C4-2B (cell line): ENCODE measurements around the gene CTNNA3.

Experiments
- CTCF ChIP-seq: fragments of 450-650 bp; conservative IDR thresholded peaks from 2 replicates; pipeline ENCODE4 v1.5.1; 2017; ENCODE audit warnings: mild to moderate bottlenecking
- ZFX ChIP-seq: fragments of 450-650 bp; IDR thresholded peaks from 2 replicates; pipeline ENCODE4 v1.6.1; 2017

DNA sequence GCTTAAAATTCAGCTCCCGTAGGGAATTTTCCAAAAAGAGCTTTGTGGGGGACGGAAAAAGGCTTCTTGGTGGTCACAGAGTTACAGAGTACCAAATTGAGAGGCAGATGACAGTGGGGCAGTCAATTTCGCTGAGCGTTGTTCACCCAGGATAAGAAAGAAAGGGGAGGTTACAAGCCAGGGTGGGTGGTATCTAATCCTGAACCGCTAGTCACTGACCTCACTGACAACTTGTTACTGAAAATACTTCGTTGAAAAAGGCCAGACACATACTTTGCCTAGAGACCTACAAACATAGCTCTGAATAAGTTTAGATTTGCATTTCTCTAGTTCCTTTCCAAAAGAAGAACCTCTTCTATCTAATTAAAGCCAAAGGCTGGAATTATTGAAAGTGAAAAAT is at the start of gene CTNNA3:
- TF ChIP-seq CTCF, result no peak
- TF ChIP-seq ZFX, result no peak
